ENCODE data around the gene SLC16A9.
"Not testable (repeated sequence)": the region's sequence is repeated elsewhere in the genome, so short reads cannot be mapped to it uniquely, and the experiment has no call there.

Gene SLC16A9

GRCh38 chr10:59672150-59672875, 37.3 kb downstream of the SLC16A9 start:
- DNase-seq = no peak

GRCh38 chr10:59670269-59670668, 39.4 kb downstream of the SLC16A9 start:
- DNase-seq = no peak

- DNase-seq = no peak
Observed at GRCh38 chr10:59668096-59668495, 41.6 kb downstream of the SLC16A9 start.

GRCh38 chr10:59666310-59666709, 43.3 kb downstream of the SLC16A9 start:
- DNase-seq = no peak

- DNase-seq = not testable (repeated sequence)
Observed at GRCh38 chr10:59663213-59663612, 46.4 kb downstream of the SLC16A9 start.

- no peak for DNase-seq
Observed at GRCh38 chr10:59657724-59658123, 51.9 kb downstream of the SLC16A9 start.

- no peak for DNase-seq
Observed at GRCh38 chr10:59655309-59655708, 54.3 kb downstream of the SLC16A9 start.

GRCh38 chr10:59654007-59654406, 55.6 kb downstream of the SLC16A9 start:
- DNase-seq = no peak

- DNase-seq = no peak
Observed at GRCh38 chr10:59651902-59652301, 57.7 kb downstream of the SLC16A9 start.

- no peak for DNase-seq
Observed at GRCh38 chr10:59649606-59650346, 59.9 kb downstream of the SLC16A9 start.

GRCh38 chr10:59648711-59649201, 60.9 kb downstream of the SLC16A9 start:
- peak; percentile 27 for DNase-seq

GRCh38 chr10:59644841-59645240, 64.8 kb downstream of the SLC16A9 start:
- DNase-seq = no peak

- DNase-seq = not testable (repeated sequence)
Observed at GRCh38 chr10:59641688-59642087, 68.0 kb downstream of the SLC16A9 start.

GRCh38 chr10:59635502-59636290, 74.0 kb downstream of the SLC16A9 start:
- DNase-seq = no peak

- DNase-seq = no peak
Observed at GRCh38 chr10:59634102-59634501, 75.5 kb downstream of the SLC16A9 start.

GRCh38 chr10:59633063-59633462, 76.6 kb downstream of the SLC16A9 start:
- no peak for DNase-seq

- no peak for DNase-seq
Observed at GRCh38 chr10:59631882-59632807, 77.5 kb downstream of the SLC16A9 start.

- no peak for DNase-seq
Observed at GRCh38 chr10:59631237-59631636, 78.4 kb downstream of the SLC16A9 start.

GRCh38 chr10:59628965-59629364, 80.7 kb downstream of the SLC16A9 start:
- no peak for DNase-seq

GRCh38 chr10:59628456-59628855, 81.2 kb downstream of the SLC16A9 start:
- DNase-seq = no peak

GRCh38 chr10:59627366-59628018, 82.2 kb downstream of the SLC16A9 start:
- DNase-seq = no peak

GRCh38 chr10:59626523-59626869, 83.2 kb downstream of the SLC16A9 start:
- DNase-seq = no peak
